ENCODE measurements around the gene FLNC.

FLNC gene

DNA sequence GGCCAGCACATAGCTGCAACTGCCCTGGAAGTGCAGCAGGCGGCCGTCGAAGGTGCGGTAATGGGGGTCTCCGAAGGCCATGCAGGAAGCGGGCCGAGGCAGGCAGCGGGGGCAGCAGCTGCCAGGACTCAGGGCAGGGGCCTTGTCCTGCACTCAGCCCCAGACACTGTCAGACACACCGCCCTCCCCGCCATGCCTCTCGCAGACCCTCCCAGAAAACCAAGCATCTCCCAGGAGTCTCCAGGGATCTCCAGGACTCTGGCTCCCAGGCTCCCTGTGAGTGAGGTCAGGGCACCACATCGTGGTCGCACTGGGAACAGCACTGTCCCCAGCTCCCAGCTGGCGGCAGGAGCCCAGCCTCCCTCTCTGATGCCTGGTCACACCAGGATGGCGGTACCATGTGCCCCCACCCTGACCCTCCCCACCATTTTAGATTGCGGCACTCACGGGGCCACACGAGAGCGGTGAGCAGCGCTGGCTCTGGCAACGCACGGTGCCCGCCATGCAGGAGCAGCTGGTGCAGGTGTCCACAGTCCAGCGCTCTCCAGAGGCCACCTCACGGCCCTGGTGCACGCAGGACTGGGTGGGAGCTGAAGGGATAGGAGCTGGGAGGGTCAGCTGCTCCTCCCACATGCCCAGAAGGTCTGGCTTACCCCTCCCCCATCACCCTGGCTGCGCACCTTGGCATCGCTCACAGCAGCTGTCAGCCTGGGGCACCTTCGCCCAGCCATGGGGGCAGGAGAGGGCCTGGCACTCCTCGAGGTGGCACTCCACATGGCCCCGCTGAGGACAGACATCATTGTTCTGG is 49.9 kb downstream of the FLNC start:
- peak; percentile 36 to 66 for DNase-seq

DNA sequence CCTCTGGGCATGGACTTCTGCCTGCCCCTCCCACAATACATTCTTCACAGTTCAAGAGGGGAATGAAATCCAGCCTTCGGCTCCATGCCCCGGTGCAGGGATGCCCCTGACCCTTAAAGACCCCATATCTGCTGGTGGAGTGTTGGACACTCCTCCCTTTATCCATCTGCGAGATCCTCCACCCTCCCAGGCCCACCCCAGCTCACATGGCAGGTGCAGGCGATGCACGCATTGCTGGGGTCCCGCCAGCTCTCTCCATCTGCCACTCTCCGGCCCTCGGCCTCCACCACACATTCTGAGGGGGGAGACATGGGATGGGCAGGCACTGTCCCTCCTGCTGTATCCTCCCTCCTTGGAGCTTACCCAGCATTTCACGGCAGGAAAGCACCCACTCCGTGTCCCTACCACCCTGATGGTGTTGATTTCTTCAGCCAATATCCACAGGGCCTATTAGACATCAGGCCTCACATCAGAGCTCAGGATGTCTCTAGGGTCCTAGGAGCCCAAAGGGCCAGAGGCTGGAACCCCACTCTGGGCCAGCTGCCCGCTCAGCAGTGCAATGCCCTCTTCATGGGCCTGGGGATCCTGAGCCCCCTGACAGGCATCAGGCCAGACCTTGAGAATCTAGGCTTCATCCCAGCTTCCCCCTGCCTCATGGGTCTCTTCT is 50.7 kb downstream of the FLNC start:
- DNase-seq = no peak

DNA sequence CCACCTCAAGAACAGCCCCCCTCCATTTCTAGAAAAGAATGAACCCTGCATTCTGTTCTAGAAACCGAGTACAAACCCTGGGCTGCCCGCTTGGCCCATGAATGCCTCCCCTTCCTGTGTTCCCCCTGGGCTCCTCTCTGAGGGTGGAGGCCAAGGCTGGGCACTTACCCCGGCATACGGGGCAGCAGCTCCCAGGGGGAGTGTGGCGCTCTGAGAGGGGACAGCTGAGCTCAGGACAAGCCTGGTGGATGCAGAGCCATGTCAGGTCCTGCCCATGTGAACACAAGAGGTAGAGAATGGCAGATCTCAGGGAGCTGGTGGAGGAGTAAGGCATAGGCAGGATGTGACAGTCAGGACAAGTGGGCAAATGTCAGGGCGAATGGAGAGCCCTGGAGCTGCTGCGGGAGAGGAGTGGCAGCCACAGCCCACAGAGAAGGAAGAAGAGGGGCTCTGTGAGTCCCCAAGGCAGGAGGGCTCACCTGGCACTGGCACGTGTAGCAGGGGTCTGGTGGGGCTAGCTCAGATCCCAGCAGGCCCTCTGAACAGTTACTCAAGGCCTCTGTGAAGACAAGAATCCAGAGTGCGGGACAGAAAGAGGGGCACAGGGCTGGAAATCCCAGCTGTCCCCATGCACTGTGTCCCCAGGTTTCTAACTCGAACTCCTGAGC is 51.4 kb downstream of the FLNC start:
- no peak for DNase-seq

DNA sequence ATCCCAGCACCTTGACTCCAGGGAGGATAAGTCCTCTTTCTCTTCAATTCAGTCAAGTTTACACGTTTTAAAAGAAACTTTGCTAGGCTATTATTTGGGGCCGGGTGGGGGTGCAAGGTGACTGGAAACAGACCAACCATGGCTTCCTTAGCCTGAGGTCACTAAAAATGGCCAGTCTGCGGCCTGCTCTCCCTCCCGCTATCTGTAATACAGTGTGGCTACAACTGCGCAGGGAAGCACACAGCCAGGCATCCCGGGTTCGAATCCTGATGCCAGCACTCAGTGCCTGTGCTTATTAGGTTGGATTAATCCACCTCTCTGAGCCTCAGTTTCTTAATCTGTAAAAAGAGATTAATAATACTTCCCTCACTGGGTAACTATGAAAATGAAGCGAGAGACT is 51.9 kb downstream of the FLNC start:
- no peak for DNase-seq

DNA sequence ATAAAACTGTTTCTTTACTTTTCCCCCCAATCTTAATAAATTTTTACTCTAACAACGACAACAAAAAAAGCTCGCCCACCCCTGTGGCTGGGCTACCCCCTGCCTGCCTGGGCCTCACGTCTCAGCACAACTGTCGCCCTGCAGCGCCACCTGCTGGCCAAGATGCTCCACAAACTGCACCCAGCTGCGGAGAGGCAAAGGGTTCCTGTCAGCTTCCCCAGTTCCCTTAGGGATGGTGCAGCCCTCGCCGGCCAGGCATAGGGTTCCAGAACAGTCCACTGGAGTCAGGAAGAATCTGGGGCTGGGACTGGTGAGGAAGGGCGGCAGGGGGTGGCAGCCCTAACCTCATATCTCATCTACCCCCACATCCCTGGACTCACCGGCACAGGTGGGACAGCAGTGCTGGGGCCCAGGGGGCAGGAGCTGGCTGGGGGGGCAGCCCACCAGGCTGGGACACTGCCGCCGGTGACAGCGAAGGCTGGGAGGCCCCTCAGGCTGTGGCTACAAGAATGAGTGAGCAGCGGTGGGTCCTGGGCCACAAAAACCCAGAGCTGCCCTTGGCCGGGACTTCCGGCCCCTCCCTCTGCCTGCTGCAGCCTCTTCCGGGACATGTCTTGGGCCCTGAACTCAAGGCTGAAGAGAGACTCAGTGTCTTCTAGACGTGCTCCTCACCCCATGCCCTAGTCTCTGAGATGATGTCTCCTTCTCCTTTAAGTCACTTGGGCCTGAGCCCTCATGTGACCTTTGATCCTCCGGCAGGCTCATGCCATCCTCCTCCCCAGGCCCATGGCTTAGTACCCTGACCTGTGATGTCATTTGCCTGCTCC is 53.6 kb downstream of the FLNC start:
- DNase-seq = peak; percentile 39 to 46

DNA sequence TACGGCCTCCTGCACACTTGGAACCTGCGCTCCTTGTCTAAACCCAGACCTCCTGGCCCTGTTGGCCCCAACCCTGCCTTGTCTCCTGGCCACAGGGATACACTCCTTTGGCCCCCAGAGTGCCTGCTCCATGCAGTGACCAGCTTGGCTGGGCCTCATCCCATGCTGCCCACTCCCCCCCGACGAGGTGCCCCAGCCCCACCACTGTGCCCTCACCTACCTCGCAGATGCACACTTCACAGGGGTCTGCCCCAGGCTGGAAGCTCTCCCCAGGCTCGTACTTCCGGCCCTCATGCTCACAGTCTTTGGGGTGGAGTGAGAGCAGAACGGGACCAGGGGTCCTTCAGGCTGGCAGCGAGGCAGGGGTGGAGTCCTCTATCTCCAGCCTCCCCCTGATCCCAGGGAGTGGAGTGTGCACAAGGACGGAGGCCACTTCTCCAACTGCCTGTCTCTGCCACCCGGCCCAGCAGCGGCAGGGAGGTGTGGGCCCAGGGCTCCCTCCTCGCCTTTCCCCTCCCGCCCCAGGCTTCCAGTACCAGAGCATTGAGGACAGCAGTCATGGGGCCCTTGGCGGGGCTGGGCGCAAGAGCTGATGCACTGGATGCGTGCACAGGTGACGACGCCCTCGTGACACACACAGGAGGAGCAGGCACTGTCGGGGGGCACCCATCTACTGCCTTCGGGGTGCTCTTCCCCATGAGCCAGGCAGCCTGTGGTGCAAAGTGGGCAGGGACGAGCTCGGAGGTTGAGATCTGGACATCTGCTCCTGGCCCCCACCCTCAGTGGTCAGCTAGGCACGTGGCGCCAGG is 54.6 kb downstream of the FLNC start:
- no peak for DNase-seq

DNA sequence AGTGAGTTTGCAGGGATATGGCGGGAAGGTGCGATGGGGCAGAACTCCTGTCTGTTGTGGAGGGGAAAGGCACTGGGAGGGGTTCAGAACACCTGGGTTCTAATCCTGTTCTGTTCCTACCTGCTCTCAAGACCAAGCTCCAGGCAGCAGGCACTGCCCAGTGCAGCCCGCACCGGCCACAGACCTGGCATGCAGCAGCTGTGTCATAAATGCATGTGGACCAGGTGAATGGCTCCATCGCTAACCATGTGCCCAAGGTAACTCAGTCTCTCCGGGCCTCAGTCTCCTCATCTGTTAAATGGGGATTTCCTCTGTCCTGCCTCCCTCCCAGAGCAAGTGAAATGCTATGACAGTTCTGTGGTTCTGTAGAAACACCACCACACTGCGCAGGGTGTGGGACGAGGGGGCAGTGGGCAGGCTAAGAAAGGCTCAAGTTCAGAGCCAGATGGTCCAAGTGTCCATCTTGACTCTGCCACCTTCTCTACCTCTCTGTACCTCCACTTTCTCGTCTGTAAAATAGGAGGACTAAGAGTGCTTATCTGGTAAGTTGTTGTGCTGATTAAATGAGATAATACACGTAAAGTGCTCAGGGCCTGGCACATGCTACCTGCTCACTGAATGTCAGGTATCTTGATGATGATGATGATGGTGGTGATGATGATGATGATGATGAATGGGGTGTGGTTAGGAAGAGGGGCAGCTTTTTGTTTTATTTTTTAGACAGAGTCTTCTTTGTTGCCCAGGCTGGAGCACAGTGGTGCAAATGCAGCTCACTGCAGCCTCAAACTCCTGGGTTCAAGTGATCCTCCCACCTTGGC is 55.4 kb downstream of the FLNC start:
- DNase-seq = no peak

DNA sequence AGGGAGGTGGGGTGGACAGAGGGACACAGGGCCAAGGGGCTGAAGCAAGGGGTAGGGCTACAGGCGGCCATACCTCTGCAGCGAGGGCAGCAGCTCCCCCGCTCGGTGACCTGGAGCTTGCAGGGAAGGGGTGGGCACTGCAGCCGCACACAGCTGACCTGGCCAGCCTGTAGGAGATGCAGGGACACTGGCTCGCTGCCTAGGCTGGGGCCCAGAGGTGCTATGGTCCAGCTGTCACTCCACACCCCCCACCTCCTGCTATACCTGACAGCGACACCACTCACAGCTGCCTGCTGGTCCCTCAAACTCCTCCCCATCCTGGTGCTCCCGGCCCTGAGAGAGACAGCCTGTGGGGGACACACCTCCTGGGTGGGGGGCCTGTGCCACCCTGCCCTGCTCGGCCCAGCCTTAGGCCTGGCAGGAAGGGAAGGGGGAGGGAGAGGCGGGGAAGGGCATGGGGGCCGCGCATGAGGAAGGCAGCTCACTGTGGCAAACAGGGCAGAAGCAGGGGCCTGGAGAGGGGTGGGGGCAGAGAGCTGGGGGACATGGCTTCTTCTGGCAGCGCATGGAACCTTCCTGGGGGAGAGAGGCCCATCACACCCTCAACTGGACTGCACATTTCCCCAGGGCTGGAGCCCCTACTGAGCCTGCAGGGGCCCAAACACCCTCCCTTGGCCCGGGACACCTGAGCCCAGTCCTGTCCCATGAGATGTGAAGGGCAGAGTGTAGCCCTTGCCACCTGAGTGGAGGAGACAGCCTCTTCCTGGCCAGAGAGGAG is 56.4 kb downstream of the FLNC start:
- no peak for DNase-seq

DNA sequence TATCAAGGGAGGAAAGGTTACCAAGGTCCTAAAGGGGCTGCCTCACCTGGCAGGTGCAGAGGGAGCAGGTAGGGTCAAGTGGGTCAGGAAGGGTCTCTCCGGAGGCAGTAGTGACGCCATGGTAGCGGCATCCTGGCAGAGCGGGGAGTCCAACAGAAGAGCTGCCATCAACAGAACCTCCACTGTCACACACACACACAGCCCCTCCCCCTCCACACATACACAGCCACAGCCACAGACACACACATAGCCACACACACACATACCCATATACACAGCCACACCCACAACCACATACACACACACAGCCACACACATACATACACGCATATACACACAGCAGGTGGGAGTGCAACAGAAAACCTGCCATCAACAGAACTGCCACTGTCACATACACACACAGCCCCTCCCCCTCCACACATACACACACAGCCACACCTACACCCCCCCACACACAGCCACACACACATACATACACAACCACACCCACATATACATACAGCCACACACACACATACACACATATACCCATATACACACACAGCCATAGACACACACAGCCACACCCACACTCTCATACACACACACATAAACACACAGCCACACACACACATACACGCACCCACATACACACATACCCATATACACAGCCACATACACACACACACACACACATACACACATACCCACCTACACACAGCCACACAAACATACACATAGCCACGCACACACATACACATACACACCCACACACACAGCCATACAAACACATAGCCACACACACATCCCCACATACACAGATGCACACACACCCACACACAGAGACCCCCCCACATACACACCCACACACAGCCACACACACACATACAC is 57.2 kb downstream of the FLNC start:
- no peak for DNase-seq

DNA sequence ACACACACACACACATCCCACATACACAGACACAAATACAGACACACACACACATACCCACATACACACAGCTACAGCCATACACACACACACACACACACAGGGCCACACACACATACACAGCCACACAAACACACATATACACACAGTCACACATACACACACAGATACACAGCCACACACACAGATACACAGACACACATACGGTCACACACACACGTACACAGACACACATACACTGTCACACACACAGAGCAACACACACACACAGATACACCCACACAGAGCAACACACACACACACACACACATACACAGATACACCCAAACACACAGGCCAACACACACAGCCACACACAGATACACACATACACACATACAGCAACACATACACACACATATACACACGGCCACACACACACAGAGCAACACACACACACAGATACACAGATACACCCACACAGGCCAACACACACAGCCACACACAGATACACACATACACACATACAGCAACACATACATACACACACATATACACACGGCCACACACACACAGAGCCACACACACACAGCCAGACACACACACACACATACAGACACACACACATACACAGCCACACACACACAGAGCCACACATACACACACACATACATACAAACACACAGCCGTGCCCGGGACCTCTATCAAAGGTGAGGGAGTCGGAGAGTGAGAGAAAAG is 58.0 kb downstream of the FLNC start:
- DNase-seq = no peak

DNA sequence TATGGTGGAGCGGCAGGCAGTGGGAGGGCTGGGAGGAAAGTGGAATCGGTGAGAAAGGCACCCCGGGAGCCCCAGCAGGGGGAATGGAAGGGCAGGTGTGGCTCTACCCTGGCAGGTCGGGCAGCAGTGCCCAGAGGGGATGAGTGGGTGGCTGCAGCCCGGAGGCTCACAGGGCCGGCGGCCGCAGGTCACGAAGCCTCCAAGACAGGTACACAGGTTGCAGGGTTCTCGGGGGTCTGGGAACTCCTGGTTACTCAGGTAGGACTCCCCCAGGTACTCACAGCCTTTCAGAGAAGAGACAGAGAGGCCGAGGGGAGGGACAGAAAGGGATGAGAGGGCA is 58.5 kb downstream of the FLNC start:
- no peak for DNase-seq

DNA sequence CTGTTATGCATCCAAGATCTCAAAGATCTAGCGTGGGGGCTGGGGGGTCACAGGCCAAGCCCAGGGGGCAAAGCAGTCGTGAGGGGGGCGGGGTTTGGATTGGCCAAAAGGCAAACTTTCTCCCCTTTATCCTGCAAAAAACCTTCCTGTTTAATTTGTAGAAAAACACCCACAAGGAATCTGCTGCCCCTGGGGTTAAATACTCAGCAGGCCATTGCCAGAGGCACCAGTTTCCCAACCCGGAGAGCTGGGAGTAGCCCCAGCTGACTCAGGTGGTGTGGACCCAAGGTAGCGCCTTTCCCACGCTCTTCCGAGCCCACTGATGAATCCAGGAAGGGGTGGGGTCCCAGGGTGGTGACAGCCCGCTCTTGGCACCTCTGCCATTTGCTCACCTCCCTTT is 58.9 kb downstream of the FLNC start:
- DNase-seq = no peak

DNA sequence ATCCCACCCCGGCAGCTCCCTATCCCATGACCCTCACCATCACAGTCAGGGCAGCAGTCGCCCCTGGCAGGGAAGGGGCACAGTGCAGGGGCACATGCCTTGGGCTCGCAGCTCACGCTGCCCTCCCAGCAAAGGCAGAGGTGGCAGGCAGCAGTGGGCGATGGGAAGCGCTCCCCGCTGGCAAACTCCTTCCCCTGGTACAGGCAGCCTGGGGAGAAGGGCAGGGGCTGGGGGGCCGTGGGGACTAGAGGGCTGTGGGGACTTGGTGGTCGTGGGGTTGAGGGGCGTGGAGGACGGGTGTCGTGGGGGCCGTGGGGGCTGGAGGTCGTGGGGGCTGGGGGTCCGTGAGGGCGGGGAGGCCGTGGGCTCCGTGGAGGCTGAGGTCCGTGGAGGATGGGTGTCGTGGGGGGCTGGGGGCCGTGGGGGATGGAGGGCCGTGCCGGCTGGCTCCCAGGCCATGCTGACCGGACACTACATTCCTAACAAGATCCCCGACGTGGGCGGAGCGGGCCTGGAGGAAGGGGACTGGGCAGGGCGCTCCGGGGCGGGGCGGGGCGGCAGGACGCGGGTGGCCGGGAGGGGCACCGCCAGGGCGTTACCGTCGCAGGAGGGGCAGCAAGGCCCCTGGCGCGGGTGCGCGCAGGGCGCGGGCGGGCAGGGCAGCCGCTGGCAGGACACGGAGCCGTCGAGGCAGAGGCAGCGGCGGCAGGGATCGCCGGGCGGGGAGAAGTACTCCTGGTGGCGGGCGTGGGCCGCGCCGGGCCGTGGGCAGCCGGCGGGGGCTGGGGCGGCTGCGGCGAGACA is 60.3 kb downstream of the FLNC start:
- no peak for DNase-seq

DNA sequence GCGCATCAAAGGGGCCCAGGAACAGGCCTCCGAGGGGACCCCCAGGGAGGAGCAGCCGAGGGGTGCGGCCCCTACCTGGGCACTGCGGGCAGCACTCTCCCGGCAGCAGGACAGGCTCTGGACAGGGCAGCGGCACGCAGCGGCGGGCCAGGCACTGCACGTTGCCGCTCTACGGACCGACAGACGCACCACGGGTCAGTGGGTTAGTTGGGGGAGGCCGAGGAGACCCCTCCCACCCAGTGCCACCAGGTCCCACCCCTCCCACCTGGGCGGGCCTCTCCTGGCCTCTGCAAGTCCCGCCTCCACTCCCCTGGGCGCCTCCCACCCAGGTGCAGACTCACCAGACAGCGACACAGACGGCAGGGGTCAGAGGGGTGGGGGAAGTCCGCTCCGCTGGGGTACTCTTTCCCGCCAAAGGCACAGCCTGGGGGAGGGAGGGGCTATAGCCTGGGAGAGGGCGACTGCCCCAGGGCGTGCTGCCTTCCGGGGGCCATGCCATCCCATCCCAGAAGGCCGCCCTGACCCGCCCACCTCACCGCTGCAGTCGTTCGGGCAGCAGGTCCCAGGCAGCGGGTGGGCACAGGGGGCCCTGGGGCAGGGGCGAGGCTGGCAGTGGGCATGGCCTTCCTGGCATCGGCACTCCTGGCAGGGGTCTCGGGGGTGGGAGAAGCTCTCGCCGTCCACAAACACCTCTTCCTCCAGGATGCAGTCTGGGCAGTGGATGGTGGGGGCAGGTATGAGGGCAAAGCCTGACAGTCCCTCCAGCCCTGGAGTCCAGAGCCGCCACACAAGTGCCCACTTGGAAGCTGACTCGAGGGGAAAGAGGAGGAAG is 61.1 kb downstream of the FLNC start:
- no peak for DNase-seq

DNA sequence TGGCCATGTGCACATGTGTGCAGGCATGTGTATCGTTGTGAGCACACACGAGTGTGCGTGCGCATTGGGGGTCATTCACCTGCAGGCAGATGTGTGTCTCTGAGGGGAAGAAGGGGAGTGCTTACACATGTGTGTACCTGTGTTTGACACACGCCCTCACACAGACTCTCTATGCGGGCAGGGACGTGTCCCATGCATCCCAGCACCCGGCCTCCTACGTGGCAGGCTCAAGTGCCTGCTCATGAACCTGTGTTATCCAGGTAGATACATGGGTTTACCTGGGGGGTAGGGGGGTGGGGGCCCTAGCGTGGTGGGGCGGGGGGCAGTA is 61.7 kb downstream of the FLNC start:
- no peak for DNase-seq

DNA sequence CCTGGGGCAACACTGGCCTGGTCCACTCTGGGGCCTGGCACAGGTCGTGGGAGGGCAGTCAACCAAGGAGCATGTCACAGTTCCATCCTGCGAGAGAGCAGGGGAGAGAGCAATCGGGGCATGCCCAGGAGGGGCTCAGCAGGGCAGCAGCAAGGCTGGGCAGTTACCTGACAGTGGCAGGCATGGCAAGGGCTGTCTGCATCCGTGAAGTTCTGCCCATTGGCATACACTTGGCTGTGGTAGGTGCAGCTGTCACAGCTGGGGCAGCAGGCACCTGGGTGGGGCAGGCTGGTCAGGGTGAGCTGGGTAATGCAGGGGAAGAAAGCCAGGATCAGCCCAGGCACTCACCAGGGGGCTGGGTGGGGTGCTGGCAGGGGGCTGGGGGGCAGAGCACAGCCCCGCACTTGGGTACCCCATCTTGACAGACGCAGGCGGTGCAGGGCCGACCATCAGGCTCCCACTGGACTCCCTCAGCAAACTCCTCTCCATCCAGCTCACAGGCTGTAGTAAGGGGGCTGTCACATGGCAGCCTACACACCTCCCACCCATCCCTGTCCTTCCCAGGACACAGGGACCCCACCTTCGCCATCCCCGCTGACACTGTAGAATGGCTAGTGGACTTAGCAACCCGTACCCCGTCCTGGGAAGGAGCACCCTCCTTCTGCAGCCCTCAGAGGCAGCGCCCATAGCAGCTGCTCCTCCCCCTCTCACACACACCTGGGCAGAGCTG is 62.5 kb downstream of the FLNC start:
- no peak for DNase-seq

Measured in NCI-H187 (cell line).